Measurements from ENCODE around the gene MATK.

GRCh38 chr19:3833578-3834348 lies 47.6 kb upstream of the MATK start:
- TF ChIP-seq, protein P1, sequence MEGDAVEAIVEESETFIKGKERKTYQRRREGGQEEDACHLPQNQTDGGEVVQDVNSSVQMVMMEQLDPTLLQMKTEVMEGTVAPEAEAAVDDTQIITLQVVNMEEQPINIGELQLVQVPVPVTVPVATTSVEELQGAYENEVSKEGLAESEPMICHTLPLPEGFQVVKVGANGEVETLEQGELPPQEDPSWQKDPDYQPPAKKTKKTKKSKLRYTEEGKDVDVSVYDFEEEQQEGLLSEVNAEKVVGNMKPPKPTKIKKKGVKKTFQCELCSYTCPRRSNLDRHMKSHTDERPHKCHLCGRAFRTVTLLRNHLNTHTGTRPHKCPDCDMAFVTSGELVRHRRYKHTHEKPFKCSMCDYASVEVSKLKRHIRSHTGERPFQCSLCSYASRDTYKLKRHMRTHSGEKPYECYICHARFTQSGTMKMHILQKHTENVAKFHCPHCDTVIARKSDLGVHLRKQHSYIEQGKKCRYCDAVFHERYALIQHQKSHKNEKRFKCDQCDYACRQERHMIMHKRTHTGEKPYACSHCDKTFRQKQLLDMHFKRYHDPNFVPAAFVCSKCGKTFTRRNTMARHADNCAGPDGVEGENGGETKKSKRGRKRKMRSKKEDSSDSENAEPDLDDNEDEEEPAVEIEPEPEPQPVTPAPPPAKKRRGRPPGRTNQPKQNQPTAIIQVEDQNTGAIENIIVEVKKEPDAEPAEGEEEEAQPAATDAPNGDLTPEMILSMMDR (IDR thresholded peaks at IDR 0.05; ENCODE audit: low read depth, low read length, missing input control): no peak
- TF ChIP-seq RAD21 (IDR thresholded peaks at IDR 0.05) (no peak), REST (IDR thresholded peaks at IDR 0.05) (no peak), YY1 (IDR thresholded peaks at IDR 0.05) (no peak), ATF3 (IDR thresholded peaks at IDR 0.05) (no peak), FOXA1 (IDR thresholded peaks at IDR 0.05) (no peak), FOXA2 (IDR thresholded peaks at IDR 0.05) (no peak), MAX (IDR thresholded peaks at IDR 0.05) (no peak)
